ENCODE data around the gene SLC16A3.
A peak's percentile ranks its signal among the peaks of the same experiment; 100 is the strongest.
"Not testable (repeated sequence)": the region's sequence is repeated elsewhere in the genome, so short reads cannot be mapped to it uniquely, and the experiment has no call there.

SLC16A3 gene

DNA sequence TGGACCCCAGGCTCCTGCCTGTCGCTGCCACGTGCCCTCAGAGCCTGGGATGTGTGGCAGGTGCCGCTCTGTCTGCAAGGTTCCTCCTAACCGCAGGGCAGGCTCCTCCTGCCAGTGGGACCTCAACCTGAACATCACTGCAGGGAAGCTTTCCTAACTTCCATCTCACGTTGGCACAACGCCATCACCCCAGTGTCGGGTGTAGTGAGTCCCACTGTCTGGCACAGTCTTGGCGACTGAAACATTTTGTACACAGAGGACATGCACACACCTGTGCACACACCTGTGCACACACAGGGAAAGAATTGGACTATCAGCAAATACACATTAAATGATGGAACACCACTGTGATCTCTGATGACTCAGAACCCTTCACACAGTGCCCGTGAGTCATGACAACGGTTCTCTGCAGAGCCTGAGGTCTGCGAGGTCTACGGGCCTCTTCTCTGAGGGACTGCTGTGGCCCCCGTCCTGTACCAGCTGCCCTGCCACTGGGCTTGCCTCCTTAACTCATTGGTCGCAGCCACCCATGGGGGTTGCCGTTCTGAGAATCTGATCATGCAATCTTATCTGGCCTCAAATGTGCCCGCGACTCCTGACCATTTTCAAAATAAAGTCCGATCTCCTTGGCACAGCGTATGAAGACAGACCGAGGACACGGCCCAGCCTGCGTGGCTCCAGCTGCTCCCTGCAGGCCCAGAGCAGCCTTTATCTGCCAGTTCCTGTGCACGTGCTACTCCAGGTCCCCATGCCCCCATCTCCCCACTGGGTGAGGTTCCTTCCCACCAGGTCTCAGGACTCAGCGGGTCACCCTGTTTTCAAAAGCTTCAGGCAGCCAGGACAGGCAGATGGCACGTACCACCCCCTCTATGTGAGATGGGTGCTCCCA is 23.8 kb upstream of the SLC16A3 start:
- DNase-seq = peak; percentile 57

DNA sequence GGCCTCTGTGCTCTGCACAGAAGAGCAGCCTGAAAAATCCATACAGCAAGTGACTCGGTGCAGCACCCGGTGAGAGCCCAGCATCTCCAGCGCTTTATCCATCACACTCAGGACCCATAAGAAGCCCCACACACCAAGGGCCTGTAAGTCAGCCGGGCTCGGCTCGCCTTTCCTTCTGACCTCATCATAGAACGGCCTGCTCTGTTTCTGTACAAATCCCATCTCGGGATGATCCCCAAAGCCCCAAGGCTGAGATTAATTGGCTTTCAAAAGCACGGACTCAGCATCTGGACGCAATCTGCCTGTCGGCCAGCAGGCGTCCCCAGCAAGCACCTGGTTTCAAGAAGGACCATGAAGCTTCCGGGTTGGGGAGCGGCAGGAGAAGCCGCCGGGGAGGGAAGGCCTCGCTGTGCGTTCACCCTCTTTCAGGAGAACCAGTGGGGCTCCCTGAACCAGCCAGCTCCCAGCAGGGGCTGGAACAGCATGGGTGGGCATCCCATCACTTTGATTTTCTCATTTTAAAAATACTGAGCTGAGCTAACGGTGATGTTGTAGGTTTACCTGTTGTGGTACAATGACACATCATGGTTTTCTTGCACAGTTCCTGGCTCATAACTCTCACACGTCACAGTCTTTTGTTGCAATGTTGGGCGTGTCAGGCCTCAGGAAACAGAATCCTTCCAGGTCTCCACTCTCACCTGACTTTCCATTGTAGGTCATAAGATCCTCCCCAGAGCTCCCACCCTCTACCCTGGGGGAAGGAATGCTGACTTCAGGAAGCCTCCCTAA is 22.9 kb upstream of the SLC16A3 start:
- peak; percentile 53 for DNase-seq

DNA sequence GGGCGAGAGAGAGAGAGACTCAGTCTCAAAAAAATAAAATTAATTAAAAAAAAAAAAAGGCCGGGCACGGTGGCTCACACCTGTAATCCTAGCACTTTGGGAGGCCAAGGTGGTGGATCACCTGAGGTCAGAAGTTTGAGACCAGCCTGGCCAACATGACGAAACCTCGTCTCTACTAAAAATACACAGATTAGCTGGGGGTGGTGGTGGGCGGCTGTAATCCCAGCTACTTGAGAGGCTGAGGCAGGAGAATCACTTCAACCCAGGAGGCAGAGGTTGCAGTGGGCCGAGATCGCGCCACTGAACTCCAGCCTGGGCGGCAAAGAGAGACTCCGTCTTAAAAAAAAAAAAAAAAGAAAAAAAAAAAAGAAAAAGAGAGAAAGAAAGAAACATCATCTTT is 18.2 kb upstream of the SLC16A3 start:
- not testable (repeated sequence) for DNase-seq

DNA sequence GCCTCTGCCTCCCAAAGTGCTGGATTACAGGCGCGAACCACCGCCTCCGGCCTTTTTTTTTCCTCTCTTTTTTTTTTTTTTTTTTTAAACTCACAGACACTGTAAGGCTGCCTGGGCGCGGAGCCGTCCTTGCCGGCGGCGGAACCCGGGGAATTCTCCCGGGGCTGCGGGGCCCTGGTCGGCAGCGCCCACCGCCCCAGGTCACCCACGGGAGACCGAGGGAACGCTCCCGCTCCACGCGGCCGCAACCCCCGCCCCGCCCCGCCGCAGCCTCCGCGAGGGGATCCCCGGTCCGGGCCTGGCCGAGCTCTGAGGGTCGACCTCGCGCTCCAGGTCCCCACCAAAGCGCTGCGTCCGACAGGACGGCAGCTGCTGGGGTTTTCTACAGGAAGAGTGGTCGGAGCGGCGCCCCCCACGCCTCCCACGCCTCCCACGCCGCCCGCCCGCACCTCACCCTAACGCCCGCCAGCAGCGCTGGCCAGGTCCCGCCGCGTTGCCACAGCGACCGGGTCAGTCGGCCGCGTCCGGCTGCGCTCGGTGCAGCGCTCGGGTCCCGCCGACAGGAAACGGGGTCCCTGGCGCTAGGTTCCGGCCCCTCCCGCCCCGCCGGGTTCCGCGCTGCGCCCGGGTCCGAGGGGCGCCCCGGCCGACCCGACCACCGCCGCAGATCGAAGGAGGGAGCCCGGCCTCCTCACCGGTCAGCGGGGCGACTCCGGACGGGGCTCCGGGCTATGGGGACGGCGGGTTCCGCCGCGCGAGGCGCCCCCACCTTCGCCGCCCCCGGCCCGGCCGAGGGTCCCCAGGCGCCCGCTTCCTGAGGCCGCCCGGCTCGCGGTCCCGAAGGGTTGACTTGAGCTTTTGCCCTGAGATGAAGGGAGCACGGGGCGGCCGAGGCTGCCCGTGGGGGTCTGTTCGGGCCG is 16.3 kb upstream of the SLC16A3 start, which contains the start of gene CCDC57:
CCDC57 (minus strand) TSS at position 512 of the 920 bp plus-strand sequence. CDS start 10,898 bp downstream, outside the sequence.
- DNase-seq = no peak

GRCh38 chr17:82213251-82214011 is 15.4 kb upstream of the SLC16A3 start:
- no peak for DNase-seq

DNA sequence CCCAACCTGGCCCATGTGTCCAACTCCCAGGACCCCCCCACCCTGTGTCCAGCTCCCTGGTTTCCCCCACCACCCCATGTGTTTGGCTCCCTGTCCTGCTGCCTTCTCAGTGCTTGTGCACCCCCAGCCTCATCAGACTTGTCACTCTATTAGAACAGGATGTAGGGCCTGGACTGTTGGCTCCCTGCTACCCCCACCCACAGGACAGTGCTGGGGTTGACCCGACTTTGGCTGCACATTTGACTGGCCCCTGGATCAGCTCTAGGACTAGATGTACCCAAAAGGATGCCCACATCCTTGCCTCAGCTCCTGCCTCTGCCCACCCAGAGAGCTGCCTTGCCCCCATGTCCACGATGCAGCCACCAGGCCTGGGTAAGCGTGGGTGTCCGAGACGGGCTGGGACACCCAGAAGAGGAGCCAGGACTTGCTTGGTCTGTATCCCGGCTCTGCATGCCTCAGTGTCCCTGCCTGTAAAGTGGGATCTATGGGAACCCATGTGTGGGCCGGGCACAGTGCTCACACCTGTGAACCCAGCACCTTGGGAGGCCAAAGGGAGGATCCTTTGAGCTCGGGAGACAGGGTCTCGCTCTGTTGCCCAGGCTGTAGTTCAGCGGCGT is 14.7 kb upstream of the SLC16A3 start:
- DNase-seq = no peak

DNA sequence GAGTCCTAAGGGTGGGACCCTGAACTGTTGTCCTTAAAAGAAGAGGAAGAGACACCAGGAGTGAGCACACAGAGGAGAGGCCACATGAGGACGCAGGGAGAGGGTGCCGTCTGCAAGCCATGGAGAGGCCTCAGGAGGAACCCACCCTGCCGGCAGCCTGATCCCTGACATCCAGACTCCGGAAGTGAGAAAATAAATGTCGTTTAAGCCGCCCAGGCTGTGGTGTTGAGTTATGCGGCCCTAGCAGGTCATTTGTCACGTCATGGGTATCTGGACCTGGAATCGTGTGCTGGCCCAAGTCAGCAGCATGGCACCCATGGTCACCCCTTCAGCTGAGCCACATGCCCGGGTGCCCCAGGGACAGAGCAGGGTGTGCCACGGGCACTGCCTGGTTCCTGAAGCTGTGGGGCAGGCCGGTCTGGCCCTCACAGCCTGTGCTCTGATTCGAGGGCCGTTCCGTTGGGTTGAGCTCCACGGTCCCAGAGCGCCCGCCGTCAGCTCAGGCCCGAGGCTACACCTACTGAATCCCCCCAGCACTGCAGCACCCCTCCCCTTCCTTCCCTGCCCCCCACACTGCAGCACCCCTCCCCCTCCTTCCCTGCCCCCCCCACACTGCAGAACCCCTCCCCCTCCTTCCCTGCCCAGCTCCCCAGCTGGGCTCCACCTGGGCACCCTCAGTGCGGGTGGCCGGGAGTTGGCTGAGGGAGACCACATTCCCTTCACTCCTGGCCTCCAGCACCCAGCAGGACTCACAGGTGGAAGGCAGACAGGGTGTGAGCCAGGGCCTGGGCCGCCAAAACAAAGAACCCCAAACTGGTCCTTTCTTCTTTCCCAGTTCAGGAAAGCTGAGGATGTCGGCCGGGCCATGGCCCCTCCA is 13.5 kb upstream of the SLC16A3 start:
- no peak for DNase-seq

- DNase-seq = no peak
Measured at GRCh38 chr17:82215972-82216300, 12.9 kb upstream of the SLC16A3 start.

- DNase-seq = no peak
Measured at GRCh38 chr17:82216301-82217119, 12.3 kb upstream of the SLC16A3 start.

GRCh38 chr17:82217120-82217529 is 11.7 kb upstream of the SLC16A3 start:
- no peak for DNase-seq

GRCh38 chr17:82217530-82218204 is 11.2 kb upstream of the SLC16A3 start:
- no peak for DNase-seq

DNA sequence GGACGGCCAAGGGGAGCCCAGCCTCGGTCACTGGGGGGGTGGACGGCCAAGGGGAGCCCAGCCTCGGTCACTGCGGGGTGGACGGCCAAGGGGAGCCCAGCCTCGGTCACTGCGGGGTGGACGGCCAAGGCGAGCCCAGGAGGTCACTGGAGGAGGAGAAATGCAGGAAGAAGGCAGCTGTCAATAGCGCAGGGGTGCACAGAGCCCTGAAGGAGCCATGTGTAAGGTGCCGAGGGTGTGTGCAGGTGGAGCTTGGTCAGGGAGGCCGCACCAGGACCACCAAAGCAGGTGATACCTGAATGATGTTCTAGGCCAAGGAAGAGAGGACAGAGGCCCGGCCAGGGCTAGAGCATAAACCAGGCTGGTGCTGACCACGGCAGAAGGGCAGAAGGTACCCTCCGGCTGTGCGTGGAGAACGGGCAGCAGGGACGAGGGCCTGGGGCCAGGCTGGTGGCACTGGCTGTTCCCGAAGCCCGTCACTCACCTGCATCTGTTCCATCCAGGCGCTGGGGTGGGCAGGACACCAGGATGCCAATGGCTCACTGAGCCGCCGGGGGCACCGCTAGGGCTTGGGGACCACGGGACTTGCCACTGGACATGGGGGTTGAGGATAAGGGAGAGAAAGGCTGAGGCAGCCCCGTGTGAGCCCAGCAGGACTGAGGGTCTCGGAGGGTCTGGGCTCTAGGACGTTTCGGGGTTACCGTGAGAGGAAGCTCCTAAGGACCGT is 10.3 kb upstream of the SLC16A3 start:
- no peak for DNase-seq

- DNase-seq = no peak
Measured at GRCh38 chr17:82219083-82219482, 9.8 kb upstream of the SLC16A3 start.

DNA sequence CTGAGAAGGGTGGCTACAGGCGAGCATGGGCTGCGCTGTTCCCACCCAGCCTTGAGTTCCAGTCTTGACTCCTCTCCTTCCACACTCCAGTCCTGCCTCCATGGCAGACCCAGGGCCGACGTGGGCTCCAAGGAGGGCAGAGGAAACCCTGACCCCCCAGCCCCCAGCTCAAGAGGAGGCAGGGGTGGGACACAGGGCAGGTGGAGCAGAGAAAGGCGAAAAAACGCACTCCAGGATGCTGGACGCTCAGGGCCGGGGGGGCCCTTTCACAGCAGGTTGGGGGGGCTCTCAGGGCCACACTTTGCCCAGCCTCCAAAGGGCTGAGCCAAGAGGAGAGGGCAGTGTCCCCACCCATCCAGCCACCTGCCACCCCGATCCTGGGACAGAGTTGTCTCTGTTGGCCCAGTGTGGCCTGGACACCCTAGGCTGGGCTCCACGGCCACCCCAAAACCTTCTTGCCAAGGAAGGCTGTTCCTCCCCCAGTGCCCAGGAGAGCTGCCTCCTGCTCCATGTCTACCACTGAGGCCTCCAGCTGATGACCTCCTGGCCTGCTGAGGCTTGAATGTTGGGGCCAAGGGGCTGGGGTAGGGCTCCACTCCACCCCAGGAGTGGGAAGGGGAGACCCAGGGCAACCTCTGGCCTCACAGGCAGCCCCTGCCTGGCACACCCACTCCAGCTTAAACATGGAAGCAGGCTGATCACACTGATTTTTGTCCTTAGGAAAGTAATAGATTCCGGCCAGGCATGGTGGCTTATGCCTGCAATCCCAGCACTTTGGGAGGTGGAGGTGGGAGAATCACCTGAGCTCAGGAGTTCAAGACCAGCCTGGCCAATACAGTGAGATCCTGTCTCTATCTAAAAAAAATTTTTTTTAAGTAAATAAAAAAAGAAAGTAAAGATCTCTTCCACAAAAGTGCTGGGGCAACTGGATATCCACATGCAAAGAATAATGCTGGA is 8.8 kb upstream of the SLC16A3 start:
- DNase-seq = no peak

DNA sequence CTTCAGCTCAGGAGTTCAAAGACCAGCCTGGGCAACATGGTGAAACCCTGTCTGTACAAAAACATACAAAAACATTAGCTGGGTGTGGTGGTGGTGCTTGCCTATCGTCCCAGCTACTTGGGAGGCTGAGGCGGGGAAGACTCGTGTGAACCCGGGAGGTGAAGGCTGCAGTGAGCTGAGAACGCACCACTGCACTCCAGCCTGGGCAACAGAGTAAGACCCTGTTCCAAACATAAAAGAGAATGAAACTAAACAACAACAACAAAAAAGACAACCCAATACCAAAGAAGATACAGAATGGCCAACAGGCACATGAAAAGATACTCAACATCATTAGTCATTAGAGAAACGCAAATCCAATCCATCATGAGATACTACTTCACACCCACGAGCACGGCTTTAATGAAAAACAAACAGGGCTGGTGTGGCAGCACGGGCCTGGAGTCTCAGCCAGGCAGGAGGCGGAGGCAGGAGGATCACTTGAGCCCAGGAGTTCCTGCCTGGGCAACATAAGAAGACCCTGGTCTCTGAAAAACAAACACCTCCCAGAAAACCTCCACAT is 7.4 kb upstream of the SLC16A3 start:
- no peak for DNase-seq

DNA sequence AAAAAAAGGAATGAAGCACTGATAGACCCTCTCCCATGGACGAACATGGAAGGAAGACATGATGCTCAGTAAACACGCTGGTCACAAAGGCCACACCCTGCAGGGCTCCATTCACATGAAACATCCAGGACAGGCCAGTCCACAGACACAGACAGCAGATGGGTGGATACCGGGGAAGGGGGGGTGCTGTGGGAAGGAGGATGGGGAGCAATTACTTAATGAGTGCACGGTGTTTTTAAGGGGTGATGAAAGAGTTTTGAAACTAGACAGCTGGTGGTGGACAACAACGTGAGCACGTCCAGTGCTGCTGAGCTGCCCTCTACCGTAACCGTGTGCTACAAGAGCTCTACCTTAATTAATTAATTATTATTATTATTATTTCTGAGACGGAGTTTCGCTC is 6.0 kb upstream of the SLC16A3 start:
- no peak for DNase-seq

DNA sequence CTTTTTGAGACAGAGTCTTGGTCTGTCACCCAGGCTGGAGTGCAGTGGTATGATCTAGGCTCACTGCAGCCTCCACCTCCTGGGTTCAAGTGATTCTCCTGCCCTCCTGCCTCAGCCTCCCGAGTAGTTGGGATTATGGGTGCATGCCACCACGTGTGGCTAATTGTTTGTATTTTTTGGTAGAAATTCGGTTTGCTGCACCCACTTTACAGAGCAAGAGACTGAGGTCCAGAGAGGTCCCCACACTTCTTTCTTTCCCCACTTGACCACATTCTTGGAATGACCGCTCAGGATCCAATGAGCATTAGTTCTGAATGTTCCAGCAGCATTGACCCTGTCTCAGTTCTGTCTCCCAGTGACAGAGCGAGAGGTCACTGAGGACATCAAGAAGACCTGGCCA is 5.3 kb upstream of the SLC16A3 start:
- no peak for DNase-seq

All from DMS79 (cell line).